ENCODE results near the gene BAG3.
A peak's percentile ranks its signal among the peaks of the same experiment; 100 is the strongest.

Gene BAG3

GRCh38 chr10:119667562-119668328 is 16.6 kb downstream of the BAG3 start:
- DNase-seq (ENCODE audit: low read depth): no peak

GRCh38 chr10:119668461-119668860 is 17.3 kb downstream of the BAG3 start:
- no peak for DNase-seq (ENCODE audit: low read depth)

GRCh38 chr10:119669331-119669730 is 18.2 kb downstream of the BAG3 start:
- DNase-seq (ENCODE audit: low read depth): no peak

- no peak for DNase-seq (ENCODE audit: low read depth)
Observed at GRCh38 chr10:119669975-119670640, 18.9 kb downstream of the BAG3 start.

GRCh38 chr10:119670717-119671116 is 19.5 kb downstream of the BAG3 start:
- DNase-seq (ENCODE audit: low read depth): no peak

GRCh38 chr10:119671381-119671780 is 20.2 kb downstream of the BAG3 start:
- no peak for DNase-seq (ENCODE audit: low read depth)

GRCh38 chr10:119672291-119672690 is 21.1 kb downstream of the BAG3 start:
- no peak for DNase-seq (ENCODE audit: low read depth)

GRCh38 chr10:119673271-119673670 is 22.1 kb downstream of the BAG3 start:
- DNase-seq (ENCODE audit: low read depth): no peak

GRCh38 chr10:119675483-119676170 is 24.4 kb downstream of the BAG3 start:
- DNase-seq (ENCODE audit: low read depth): no peak

GRCh38 chr10:119677126-119677525 is 25.9 kb downstream of the BAG3 start:
- DNase-seq (ENCODE audit: low read depth): no peak

GRCh38 chr10:119677904-119678755 is 26.9 kb downstream of the BAG3 start:
- DNase-seq (ENCODE audit: low read depth): no peak

- DNase-seq (ENCODE audit: low read depth): no peak
Observed at GRCh38 chr10:119679480-119679829, 28.3 kb downstream of the BAG3 start.

GRCh38 chr10:119680050-119680449 is 28.9 kb downstream of the BAG3 start:
- no peak for DNase-seq (ENCODE audit: low read depth)

GRCh38 chr10:119680650-119681081 is 29.5 kb downstream of the BAG3 start:
- no peak for DNase-seq (ENCODE audit: low read depth)

- peak; percentile 72 for DNase-seq (ENCODE audit: low read depth)
Observed at GRCh38 chr10:119686465-119687191, 35.4 kb downstream of the BAG3 start.

GRCh38 chr10:119687192-119688032 is 36.2 kb downstream of the BAG3 start:
- no peak for DNase-seq (ENCODE audit: low read depth)

GRCh38 chr10:119688033-119688508 is 36.9 kb downstream of the BAG3 start:
- DNase-seq (ENCODE audit: low read depth): no peak

GRCh38 chr10:119689016-119689580 is 37.9 kb downstream of the BAG3 start:
- DNase-seq (ENCODE audit: low read depth): no peak

- no peak for DNase-seq (ENCODE audit: low read depth)
Observed at GRCh38 chr10:119691726-119692125, 40.5 kb downstream of the BAG3 start.
